ENCODE results near the gene OTULINL.

The OTULINL gene

DNA sequence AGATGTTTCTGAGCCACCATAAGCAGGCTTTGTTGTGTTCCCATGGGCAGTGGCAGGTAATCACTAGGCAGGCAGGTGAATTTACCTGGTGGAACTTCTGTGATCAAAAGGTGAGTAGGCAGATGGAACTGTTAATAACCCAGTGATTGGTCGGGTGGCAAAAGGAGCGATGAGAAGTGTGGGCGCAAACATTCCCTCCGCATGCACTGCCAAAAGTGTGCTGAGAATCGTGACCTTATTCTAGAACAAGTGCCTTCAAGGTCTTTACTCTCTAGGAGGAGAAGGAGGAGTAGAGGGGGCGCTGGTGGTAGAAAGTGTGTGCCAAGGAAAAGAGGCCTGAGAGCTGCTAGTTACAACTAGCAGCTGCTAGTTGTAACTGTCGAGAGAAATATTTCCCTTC is 3.3 kb downstream of the OTULINL start:
- Histone ChIP-seq H3K4me3 (ENCODE audit: severe bottlenecking) (no peak overlapping the region), H3K9me3 (ENCODE audit: severe bottlenecking) (no peaks in the 10 kb centered on the region), H3K27ac (ENCODE audit: poor library complexity, severe bottlenecking) (no peak overlapping the region), H3K4me1 (ENCODE audit: insufficient read depth, poor library complexity, severe bottlenecking) (peaks cover 5% of the 10 kb centered on the region), H3K36me3 (ENCODE audit: low read depth) (no peaks in the 10 kb centered on the region), H3K27me3 (ENCODE audit: insufficient read depth, poor library complexity, severe bottlenecking) (no peaks in the 10 kb centered on the region)
- DNase-seq (ENCODE audit: low spot score) (no peak), ATAC-seq (ENCODE audit: low read depth) (no peak)
- TF ChIP-seq, protein P1, sequence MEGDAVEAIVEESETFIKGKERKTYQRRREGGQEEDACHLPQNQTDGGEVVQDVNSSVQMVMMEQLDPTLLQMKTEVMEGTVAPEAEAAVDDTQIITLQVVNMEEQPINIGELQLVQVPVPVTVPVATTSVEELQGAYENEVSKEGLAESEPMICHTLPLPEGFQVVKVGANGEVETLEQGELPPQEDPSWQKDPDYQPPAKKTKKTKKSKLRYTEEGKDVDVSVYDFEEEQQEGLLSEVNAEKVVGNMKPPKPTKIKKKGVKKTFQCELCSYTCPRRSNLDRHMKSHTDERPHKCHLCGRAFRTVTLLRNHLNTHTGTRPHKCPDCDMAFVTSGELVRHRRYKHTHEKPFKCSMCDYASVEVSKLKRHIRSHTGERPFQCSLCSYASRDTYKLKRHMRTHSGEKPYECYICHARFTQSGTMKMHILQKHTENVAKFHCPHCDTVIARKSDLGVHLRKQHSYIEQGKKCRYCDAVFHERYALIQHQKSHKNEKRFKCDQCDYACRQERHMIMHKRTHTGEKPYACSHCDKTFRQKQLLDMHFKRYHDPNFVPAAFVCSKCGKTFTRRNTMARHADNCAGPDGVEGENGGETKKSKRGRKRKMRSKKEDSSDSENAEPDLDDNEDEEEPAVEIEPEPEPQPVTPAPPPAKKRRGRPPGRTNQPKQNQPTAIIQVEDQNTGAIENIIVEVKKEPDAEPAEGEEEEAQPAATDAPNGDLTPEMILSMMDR (IDR thresholded peaks at IDR 0.05; ENCODE audit: poor library complexity, severe bottlenecking) = no peak

DNA sequence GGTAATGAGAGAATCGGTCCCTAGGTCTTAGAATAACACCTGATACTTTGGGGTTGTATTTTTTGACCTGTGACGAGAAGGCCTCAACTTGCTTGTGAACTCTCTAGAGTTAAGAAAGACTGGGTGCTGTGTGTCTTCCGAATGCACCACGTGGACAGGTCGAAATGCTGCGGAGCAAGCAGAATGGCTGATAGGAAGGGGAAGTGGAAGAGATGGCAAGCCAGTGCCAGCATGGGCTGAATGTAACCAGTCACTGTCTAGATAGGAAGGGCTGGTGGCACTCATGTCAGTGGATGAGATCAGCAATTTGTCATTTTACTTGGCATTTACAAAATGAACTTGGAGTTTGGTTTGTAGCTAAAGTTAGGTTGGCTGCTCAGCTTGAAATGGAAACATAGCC is 5.6 kb downstream of the OTULINL start:
- TF ChIP-seq, protein P1 (IDR thresholded peaks at IDR 0.05; ENCODE audit: poor library complexity, severe bottlenecking) = no peak
- ATAC-seq (ENCODE audit: low read depth) = no peak

DNA sequence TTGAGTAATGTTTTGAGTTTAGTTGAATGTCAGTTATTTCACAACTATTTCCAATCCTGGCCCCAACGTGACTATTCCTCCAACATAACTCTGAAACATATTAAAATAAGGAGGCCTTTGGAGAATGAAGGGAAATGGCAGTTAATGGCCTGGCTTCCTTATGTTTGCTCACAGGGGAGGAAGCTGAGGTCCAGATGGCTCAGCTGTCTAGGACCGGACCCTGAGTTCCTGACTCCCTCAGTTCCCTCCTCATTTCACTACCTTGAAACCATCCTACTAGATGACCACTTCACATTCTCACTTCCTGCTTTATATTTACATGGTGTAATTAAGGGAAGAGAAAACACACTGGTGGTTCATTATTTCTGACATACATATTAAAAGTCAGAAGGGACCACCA is 6.6 kb downstream of the OTULINL start:
- no peak for ATAC-seq (ENCODE audit: low read depth)
- no peak for DNase-seq (ENCODE audit: low spot score)
- H3K36me3 ChIP-seq (ENCODE audit: low read depth) = no peaks in the 10 kb centered on the region
- H3K27me3 ChIP-seq (ENCODE audit: insufficient read depth, poor library complexity, severe bottlenecking) = no peaks in the 10 kb centered on the region
- H3K4me3 ChIP-seq (ENCODE audit: severe bottlenecking) = no peak overlapping the region
- H3K4me1 ChIP-seq (ENCODE audit: insufficient read depth, poor library complexity, severe bottlenecking) = no peaks in the 10 kb centered on the region
- TF ChIP-seq, protein P1 (IDR thresholded peaks at IDR 0.05; ENCODE audit: poor library complexity, severe bottlenecking) = no peak
- no peaks in the 10 kb centered on the region for H3K9me3 ChIP-seq (ENCODE audit: severe bottlenecking)
- H3K27ac ChIP-seq (ENCODE audit: poor library complexity, severe bottlenecking) = no peak overlapping the region

More for the DNA sequence above, 5.6 kb downstream of the OTULINL start:
- Histone ChIP-seq H3K4me1 (ENCODE audit: insufficient read depth, poor library complexity, severe bottlenecking) (no peaks in the 10 kb centered on the region), H3K36me3 (ENCODE audit: low read depth) (no peaks in the 10 kb centered on the region), H3K4me3 (ENCODE audit: severe bottlenecking) (no peak overlapping the region), H3K9me3 (ENCODE audit: severe bottlenecking) (no peaks in the 10 kb centered on the region), H3K27ac (ENCODE audit: poor library complexity, severe bottlenecking) (no peak overlapping the region), H3K27me3 (ENCODE audit: insufficient read depth, poor library complexity, severe bottlenecking) (no peaks in the 10 kb centered on the region)
- no peak for DNase-seq (ENCODE audit: low spot score)

DNA sequence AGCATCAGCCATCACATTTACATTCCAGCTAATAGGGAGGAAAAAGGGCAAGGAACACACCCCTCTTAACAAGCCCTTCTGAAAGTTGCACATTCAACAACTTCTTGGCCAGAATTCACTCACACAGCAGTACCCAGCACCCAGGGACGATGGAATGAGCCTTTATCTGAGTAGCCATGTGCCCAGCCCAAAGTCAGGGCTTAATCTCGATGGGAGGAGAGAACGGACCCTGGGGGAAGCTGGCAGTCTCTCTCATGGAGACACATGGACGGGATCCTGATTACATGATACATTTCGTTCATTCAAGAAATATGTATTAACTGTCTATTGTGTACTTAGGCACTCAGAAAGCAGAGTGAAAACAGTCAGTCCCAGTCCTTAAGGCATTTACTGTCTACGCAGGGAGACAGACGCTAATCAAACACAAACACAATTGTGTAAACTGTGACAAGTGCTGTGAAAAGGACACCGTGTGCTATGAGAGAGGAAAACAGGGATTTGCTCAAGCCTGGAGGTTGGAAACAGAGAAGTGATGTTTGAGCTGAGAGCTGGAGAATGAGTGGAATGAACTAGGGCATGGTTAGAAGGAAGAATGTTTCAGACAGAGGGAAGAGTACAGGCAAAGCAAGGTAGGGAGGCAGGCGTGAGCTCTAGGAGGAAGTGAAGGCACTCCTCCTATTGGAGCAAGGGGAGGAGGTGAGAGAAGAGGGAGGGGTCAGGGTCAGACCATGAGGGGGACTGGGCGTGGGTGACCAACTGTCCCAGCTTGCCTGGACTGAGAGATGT is 7.4 kb downstream of the OTULINL start:
- TF ChIP-seq, protein P1 (IDR thresholded peaks at IDR 0.05; ENCODE audit: poor library complexity, severe bottlenecking) = no peak
- Histone ChIP-seq H3K36me3 (ENCODE audit: low read depth) (no peaks in the 10 kb centered on the region), H3K27me3 (ENCODE audit: insufficient read depth, poor library complexity, severe bottlenecking) (no peaks in the 10 kb centered on the region), H3K4me3 (ENCODE audit: severe bottlenecking) (no peak overlapping the region), H3K9me3 (ENCODE audit: severe bottlenecking) (no peaks in the 10 kb centered on the region), H3K27ac (ENCODE audit: poor library complexity, severe bottlenecking) (no peak overlapping the region), H3K4me1 (ENCODE audit: insufficient read depth, poor library complexity, severe bottlenecking) (no peaks in the 10 kb centered on the region)
- DNase-seq (ENCODE audit: low spot score) (no peak), ATAC-seq (ENCODE audit: low read depth) (no peak)

DNA sequence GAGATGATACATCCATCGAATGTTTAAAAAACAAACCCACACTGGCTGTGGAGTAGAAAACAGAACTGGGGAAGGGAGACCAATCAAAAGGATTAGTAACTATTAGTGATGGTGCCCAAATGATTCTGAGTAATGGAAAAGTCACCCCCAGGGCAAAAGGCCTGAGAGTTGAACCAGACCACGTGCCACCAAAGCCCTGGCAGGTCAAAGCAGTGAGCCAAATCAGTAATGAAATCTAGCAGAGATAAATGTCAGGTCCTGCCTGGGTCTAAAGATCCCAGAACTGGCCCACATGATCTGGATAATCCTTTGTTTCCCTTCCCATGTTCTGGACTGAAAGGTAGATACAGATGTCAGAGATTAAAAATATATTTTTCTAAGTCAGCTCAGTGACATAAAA is 9.4 kb downstream of the OTULINL start:
- Histone ChIP-seq H3K4me3 (ENCODE audit: severe bottlenecking) (no peak overlapping the region), H3K36me3 (ENCODE audit: low read depth) (no peaks in the 10 kb centered on the region), H3K9me3 (ENCODE audit: severe bottlenecking) (no peaks in the 10 kb centered on the region), H3K27me3 (ENCODE audit: insufficient read depth, poor library complexity, severe bottlenecking) (no peaks in the 10 kb centered on the region), H3K27ac (ENCODE audit: poor library complexity, severe bottlenecking) (no peak overlapping the region), H3K4me1 (ENCODE audit: insufficient read depth, poor library complexity, severe bottlenecking) (no peaks in the 10 kb centered on the region)
- TF ChIP-seq, protein P1 (IDR thresholded peaks at IDR 0.05; ENCODE audit: poor library complexity, severe bottlenecking) = no peak
- DNase-seq (ENCODE audit: low spot score) = no peak
- no peak for ATAC-seq (ENCODE audit: low read depth)
